ENCODE results near the gene DPPA3. TPM values are rescaled to one million over a fixed set of nuclear protein-coding genes. Genes with fewer than 3 reads are reported as not detected.

Gene DPPA3
- total RNA-seq, 4 donors from 2014 or later = not detected

DNA sequence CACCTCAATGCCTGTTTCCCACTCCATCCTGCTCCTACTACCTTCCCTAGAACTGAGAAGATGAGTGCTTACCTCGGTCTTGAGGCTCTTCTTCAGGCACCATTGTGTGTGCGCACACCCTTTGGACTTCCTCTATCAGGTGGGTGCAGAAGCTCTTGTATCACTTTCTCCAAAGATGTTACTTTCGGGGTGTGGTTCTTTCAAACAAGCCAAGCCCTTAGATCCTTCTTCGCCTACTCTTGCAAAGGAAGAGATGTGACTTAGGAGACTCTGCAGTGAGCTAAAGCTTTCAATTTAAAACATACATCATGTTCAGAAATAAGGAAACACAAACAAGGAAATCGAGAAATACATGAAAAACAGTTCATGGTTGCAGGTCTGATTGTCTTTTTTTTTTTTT lies 36.0 kb downstream of the DPPA3 start, which contains the start of gene CLEC4C:
TSS of gene CLEC4C (minus strand) at position 130 of the 400 bp plus-strand sequence. CDS start at position 103, 27 bp downstream.
- Histone ChIP-seq H3K9me3 (no peaks in the 10 kb centered on the region), H3K4me3 (no peak within 1 kb of the TSS), H3K4me1 (no peaks in the 10 kb centered on the region), H3K27me3 (no peaks in the 10 kb centered on the region), H3K36me3 (no peaks in the 10 kb centered on the region), H3K27ac (no peak within 1 kb of the TSS)
- in situ Hi-C loops (cut with MboI; ENCODE audit: low pct_ligation_motif_present in 1 of 4, low pct_unique_long_range_greater_than_20kb in 1 of 4, low sequenced_read_pairs in 3 of 4) (no loop called here), intact Hi-C loops (cut with DNase I; ENCODE audit: low total_unique reads) (no loop called here)
- DNase-seq = no peak
- WGBS, 2 donors (ENCODE audit: low coverage in 1 of 2) = 68 to 71% methylated on average over 4 to 5 of the region's 5 CpGs
- TF ChIP-seq EP300 (IDR thresholded peaks at IDR 0.05; ENCODE audit: low read depth) = no peak
- TF ChIP-seq POLR2A (IDR thresholded peaks at IDR 0.05) = no peak
- TF ChIP-seq POLR2AphosphoS5 (IDR thresholded peaks at IDR 0.05) = no peak
- TF ChIP-seq, protein P1, sequence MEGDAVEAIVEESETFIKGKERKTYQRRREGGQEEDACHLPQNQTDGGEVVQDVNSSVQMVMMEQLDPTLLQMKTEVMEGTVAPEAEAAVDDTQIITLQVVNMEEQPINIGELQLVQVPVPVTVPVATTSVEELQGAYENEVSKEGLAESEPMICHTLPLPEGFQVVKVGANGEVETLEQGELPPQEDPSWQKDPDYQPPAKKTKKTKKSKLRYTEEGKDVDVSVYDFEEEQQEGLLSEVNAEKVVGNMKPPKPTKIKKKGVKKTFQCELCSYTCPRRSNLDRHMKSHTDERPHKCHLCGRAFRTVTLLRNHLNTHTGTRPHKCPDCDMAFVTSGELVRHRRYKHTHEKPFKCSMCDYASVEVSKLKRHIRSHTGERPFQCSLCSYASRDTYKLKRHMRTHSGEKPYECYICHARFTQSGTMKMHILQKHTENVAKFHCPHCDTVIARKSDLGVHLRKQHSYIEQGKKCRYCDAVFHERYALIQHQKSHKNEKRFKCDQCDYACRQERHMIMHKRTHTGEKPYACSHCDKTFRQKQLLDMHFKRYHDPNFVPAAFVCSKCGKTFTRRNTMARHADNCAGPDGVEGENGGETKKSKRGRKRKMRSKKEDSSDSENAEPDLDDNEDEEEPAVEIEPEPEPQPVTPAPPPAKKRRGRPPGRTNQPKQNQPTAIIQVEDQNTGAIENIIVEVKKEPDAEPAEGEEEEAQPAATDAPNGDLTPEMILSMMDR (IDR thresholded peaks at IDR 0.05) = no peak

DNA sequence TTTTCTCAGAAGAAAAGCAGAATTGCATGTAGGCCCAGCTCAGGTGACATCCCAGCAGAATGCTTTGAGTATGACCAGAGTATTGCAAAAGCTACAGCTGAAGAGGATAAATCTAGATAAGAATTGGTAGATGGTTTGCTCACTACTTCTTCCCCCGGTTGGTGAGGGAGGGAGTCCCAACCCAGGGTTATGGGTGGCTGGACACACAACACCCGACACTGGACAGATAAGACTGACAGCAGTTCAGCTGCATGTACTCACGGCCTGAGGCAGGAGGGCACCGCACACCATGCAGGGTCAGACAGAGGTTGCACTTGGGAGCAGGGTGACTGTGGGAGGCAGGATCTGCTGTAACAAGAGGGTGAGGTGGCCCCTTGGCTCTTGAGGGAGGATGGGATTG lies 37.6 kb downstream of the DPPA3 start:
- 49 to 65% methylated on average over 2 to 4 of the region's 4 CpGs for WGBS, 2 donors (ENCODE audit: low coverage in 1 of 2)
- H3K4me3 ChIP-seq = no peak overlapping the region
- DNase-seq = no peak
- H3K27me3 ChIP-seq = no peaks in the 10 kb centered on the region
- in situ Hi-C loops (cut with MboI; ENCODE audit: low pct_ligation_motif_present in 1 of 4, low pct_unique_long_range_greater_than_20kb in 1 of 4, low sequenced_read_pairs in 3 of 4) (no loop called here), intact Hi-C loops (cut with DNase I; ENCODE audit: low total_unique reads) (no loop called here)
- no peak overlapping the region for H3K27ac ChIP-seq
- no peaks in the 10 kb centered on the region for H3K36me3 ChIP-seq
- TF ChIP-seq POLR2A (IDR thresholded peaks at IDR 0.05) (no peak), EP300 (IDR thresholded peaks at IDR 0.05; ENCODE audit: low read depth) (no peak), POLR2AphosphoS5 (IDR thresholded peaks at IDR 0.05) (no peak)
- TF ChIP-seq, protein P1 (IDR thresholded peaks at IDR 0.05) = no peak
- no peaks in the 10 kb centered on the region for H3K4me1 ChIP-seq
- no peaks in the 10 kb centered on the region for H3K9me3 ChIP-seq

DNA sequence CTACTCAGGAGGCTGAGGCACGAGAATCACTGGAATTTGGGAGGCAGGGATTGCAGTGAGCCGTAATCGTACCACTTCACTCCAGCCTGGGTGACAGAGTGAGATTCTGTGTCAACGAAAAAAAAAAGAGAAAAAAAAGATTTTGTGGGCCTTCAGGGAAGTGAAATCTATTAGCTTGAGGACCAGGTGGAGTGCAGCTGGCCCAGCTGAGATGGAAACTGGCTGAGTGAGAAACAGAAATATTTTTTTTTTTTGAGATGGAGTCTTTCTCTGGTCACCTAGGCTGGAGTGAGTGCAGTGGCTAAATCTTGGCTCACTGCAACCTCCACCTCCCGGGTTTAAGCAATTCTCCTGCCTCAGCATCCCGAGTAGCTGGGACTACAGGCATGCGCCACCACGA lies 38.2 kb downstream of the DPPA3 start:
- Histone ChIP-seq H3K9me3 (no peaks in the 10 kb centered on the region), H3K4me3 (no peak overlapping the region), H3K4me1 (no peaks in the 10 kb centered on the region), H3K27ac (no peak overlapping the region), H3K36me3 (no peaks in the 10 kb centered on the region), H3K27me3 (no peaks in the 10 kb centered on the region)
- TF ChIP-seq POLR2AphosphoS5 (IDR thresholded peaks at IDR 0.05) (no peak), EP300 (IDR thresholded peaks at IDR 0.05; ENCODE audit: low read depth) (no peak), POLR2A (IDR thresholded peaks at IDR 0.05) (no peak)
- TF ChIP-seq, protein P1 (IDR thresholded peaks at IDR 0.05) = no peak
- no peak for DNase-seq
- in situ Hi-C loops (cut with MboI; ENCODE audit: low pct_ligation_motif_present in 1 of 4, low pct_unique_long_range_greater_than_20kb in 1 of 4, low sequenced_read_pairs in 3 of 4) = no loop called here
- WGBS, 2 donors (ENCODE audit: low coverage in 1 of 2) = 70 to 79% methylated on average over 8 of the region's 8 CpGs
- intact Hi-C loops (cut with DNase I; ENCODE audit: low total_unique reads) = no loop called here

DNA sequence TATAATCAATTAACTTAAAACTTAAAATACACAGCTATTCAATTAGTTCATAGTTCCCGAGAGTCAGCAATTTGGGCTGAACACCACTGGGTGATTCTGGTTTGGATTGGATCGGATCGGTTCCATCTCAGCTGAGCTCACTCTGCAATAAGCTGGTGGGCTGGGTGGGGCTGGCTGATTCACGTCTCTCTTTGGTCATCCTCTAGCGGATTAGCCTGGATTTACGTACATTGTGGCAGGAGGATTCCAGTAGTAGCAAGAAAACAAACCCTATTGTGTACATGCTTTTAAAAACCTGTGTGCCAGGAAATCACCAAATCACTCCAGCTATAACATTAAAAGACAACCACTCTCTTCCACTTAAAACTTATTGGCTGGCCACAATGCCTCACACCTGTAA lies 39.1 kb downstream of the DPPA3 start:
- in situ Hi-C loops (cut with MboI; ENCODE audit: low pct_ligation_motif_present in 1 of 4, low pct_unique_long_range_greater_than_20kb in 1 of 4, low sequenced_read_pairs in 3 of 4) = no loop called here
- intact Hi-C loops (cut with DNase I; ENCODE audit: low total_unique reads) = no loop called here
- Histone ChIP-seq H3K9me3 (no peaks in the 10 kb centered on the region), H3K36me3 (no peaks in the 10 kb centered on the region), H3K27ac (no peak overlapping the region), H3K4me3 (no peak overlapping the region), H3K27me3 (no peaks in the 10 kb centered on the region), H3K4me1 (no peaks in the 10 kb centered on the region)
- TF ChIP-seq POLR2A (IDR thresholded peaks at IDR 0.05) (no peak), POLR2AphosphoS5 (IDR thresholded peaks at IDR 0.05) (no peak), EP300 (IDR thresholded peaks at IDR 0.05; ENCODE audit: low read depth) (no peak)
- TF ChIP-seq, protein P1 (IDR thresholded peaks at IDR 0.05) = no peak
- DNase-seq = no peak
- 84% methylated on average over 6 of the region's 6 CpGs; no CpG with 5 or more reads in 1 of the 2 donors for WGBS, 2 donors (ENCODE audit: low coverage in 1 of 2)
